HFF-Myc (cell line): Measurements from ENCODE around the gene MAPRE2.
"Not testable (repeated sequence)": the region's sequence is repeated elsewhere in the genome, so short reads cannot be mapped to it uniquely, and the experiment has no call there.

ENCODE experiments used
- DNase-seq: peaks from one replicate; pipeline ENCODE4 v3.0.0-alpha.2; 2011; ENCODE audit warnings: low read depth; ENCODE audit errors: extremely low read depth
- H3K4me3 ChIP-seq: replicated peaks from 2 replicates; pipeline ENCODE4 v1.5.1; 2011; ENCODE audit warnings: low read depth, mild to moderate bottlenecking, control low read depth, low read length
- TF ChIP-seq, protein P1 (sequence below): IDR thresholded peaks from 2 replicates; pipeline ENCODE4 v1.5.1; 2012; ENCODE audit warnings: mild to moderate bottlenecking, low read depth, low read length, control low read depth; ENCODE audit errors: missing control alignments

Gene MAPRE2

DNA sequence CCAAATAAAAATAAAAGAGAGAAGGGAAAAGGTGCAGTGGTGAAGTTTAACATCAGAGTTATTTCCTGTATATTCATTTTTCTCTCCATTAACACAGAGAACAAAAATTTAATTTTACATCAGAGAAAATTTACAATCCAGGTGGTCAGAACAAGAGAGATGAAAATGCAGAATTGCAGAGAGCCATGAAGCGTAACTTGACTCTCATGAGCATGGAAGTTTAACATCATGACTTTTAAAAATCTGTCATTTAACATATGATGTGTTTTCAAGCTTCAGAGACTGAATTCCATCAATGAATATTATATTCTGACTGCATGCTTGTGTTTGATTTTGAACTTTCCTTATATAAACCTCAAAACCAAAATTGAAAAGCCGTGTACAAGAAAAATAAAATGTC is 120.3 kb downstream of the MAPRE2 start:
- no peak overlapping the region for H3K4me3 ChIP-seq
- TF ChIP-seq, protein P1, sequence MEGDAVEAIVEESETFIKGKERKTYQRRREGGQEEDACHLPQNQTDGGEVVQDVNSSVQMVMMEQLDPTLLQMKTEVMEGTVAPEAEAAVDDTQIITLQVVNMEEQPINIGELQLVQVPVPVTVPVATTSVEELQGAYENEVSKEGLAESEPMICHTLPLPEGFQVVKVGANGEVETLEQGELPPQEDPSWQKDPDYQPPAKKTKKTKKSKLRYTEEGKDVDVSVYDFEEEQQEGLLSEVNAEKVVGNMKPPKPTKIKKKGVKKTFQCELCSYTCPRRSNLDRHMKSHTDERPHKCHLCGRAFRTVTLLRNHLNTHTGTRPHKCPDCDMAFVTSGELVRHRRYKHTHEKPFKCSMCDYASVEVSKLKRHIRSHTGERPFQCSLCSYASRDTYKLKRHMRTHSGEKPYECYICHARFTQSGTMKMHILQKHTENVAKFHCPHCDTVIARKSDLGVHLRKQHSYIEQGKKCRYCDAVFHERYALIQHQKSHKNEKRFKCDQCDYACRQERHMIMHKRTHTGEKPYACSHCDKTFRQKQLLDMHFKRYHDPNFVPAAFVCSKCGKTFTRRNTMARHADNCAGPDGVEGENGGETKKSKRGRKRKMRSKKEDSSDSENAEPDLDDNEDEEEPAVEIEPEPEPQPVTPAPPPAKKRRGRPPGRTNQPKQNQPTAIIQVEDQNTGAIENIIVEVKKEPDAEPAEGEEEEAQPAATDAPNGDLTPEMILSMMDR, result no peak
- DNase-seq, result no peak

DNA sequence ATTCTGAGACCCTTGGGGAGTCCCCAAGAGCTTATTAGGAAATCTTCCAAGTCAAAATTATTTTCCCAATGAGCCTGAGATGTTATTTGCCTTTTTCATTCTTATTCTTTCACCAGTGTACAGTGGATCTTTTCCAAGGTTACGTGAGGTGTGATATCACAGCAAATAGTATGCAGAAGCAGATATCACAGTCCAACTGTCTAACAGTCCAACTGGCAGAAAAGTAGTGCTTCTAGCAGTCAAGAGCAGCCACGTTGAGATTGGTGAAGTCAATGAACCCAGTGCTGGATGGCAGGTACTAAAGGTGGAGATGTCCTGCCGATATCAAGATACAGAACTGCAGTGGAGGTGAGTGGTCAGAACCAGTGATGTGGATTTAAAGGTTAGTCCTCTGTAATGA is 120.7 kb downstream of the MAPRE2 start:
- no peak for DNase-seq
- TF ChIP-seq, protein P1, result no peak
- H3K4me3 ChIP-seq, result no peak overlapping the region

DNA sequence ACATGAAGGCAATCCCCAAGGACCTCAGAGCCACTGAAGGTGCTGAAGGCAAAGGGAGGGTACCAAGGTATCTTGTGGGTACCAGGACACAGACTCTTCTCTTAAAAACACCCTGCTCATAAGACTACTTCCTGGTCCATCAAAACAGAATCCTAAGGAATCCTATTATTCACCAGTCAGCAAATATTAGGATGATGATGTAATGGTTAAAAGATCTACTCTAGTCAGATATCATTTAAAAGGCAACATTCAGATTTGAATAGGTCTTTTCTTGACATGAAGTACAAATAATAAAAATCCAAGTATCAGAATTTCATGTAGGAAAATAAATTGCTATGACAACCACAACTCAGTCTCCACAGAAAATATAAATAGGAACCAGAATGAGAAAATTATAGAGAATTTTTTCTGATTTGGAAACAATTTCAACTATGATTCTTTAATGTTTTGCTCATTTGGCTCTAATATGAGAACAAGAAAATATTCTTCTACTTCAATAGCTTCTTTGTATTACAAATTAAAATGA is 121.9 kb downstream of the MAPRE2 start:
- DNase-seq, result no peak
- TF ChIP-seq, protein P1, result no peak
- no peak overlapping the region for H3K4me3 ChIP-seq

DNA sequence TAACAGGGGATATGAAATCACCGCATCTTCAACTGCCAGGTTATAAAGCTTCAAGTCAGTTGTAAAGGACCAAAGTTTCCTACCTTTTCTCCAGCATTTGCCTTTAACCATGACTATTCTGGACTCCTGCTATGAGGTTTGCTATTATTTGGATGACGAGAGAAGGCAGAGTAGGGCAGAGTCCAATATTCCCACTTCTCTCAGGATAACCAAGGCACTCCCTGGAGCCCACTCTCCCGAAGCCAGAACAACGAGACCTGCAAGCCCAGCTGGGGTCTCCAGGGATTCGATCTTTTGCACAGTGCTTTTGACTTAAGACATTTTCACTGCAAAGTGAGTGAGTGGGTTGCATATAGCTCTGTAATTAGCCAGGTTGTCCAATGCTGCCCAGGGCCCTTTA is 122.5 kb downstream of the MAPRE2 start:
- TF ChIP-seq, protein P1, result no peak
- DNase-seq, result no peak
- no peak overlapping the region for H3K4me3 ChIP-seq

GRCh38 chr18:35164133-35164532 is 122.9 kb downstream of the MAPRE2 start:
- TF ChIP-seq, protein P1, result no peak
- no peak for DNase-seq
- H3K4me3 ChIP-seq, result no peak overlapping the region

GRCh38 chr18:35167332-35167731 is 126.1 kb downstream of the MAPRE2 start:
- no peak for DNase-seq
- H3K4me3 ChIP-seq, result no peak overlapping the region
- TF ChIP-seq, protein P1, result no peak

DNA sequence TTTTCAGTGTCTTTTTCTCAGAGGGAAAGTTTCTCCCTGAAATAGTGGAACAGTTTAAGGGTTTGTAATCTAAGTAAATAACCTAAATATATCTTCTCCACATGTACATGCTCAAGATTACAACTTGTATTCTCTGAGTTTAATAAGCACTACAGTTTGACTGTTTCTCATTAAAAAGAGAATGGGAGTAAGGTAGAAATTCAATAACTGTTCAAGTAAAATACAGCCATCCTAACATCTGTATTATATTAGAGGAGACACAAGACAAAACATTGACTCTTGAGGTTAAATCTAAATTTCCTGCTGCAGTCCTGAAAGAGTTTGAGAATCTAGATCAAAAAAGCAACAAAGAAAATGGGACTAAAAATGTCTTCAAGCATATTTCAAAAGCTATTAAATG is 126.6 kb downstream of the MAPRE2 start:
- peak; percentile 14 for DNase-seq
- TF ChIP-seq, protein P1, result no peak

DNA sequence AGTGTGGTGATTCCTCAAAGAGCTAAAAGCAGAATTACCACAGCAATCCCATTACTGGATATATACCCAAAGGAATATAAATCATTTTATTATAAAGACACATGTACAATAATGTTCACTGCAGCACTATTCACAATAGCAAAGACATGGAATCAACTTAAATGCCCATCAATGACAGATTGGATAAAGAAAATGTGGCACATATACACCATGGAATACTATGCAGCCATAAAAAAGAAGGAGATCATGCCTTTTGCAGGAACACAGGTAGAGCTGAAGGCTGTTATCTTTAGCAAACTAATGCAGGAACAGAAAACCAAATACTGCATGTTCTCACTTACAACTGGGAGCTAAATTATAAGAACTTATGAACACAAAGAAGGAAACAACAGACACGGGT is 129.1 kb downstream of the MAPRE2 start:
- not testable (repeated sequence) for DNase-seq, H3K4me3 ChIP-seq

More for the DNA sequence above, 126.6 kb downstream of the MAPRE2 start:
- no peak overlapping the region for H3K4me3 ChIP-seq
